Measurements from ENCODE around the gene DDX1. TPM values are rescaled to one million over a fixed set of nuclear protein-coding genes. Genes with fewer than 3 reads are reported as not detected.

Gene DDX1
- polyA plus RNA-seq, 1 donor (not counting 4 experiments of a cell fraction or from before 2014, with no cell fraction given): 140 TPM

GRCh38 chr2:15583826-15584225 lies 7.8 kb upstream of the DDX1 start:
- Histone ChIP-seq H3K27ac (ENCODE audit: control insufficient read depth, insufficient read depth, low read length) (no peak overlapping the region), H3K4me1 (ENCODE audit: control insufficient read depth, extremely low read depth, insufficient read depth, low read length) (no peaks in the 10 kb centered on the region), H3K4me2 (ENCODE audit: control insufficient read depth, extremely low read depth, insufficient read depth, low read depth, low read length) (no peak overlapping the region), H2AFZ (ENCODE audit: control insufficient read depth, low read length) (no peak overlapping the region), H3K9me1 (ENCODE audit: control insufficient read depth, extremely low read depth, insufficient read depth, low read length) (no peaks in the 10 kb centered on the region), H3K79me2 (ENCODE audit: control insufficient read depth, insufficient read depth, low read length) (no peaks in the 10 kb centered on the region), H4K20me1 (ENCODE audit: control insufficient read depth, extremely low read depth, insufficient read depth, low read length) (no peaks in the 10 kb centered on the region), H3K36me3 (ENCODE audit: control insufficient read depth in 2 of 2, extremely low read depth in 1 of 2, insufficient read depth in 2 of 2, low read length in 2 of 2) (no peaks in the 10 kb centered on the region), H3K27me3 (ENCODE audit: control insufficient read depth, extremely low read depth, insufficient read depth, low read length) (no peaks in the 10 kb centered on the region), H3K9me3 (ENCODE audit: control insufficient read depth, low read depth, low read length) (no peaks in the 10 kb centered on the region), H3K9ac (ENCODE audit: control insufficient read depth, extremely low read depth, insufficient read depth, low read length) (no peak overlapping the region), H3K4me3 (ENCODE audit: control insufficient read depth in 2 of 3, extremely low read depth in 1 of 3, insufficient read depth in 2 of 3, low read depth in 1 of 3, low read length in 3 of 3) (no peak overlapping the region)
- dilution Hi-C loops (cut with MboI; ENCODE audit: extremely low pct_ligation_motif_present, low sequenced_read_pairs): no loop called here
- no peak for DNase-seq (ENCODE audit: low read depth, low spot score)
- TF ChIP-seq, protein P1, sequence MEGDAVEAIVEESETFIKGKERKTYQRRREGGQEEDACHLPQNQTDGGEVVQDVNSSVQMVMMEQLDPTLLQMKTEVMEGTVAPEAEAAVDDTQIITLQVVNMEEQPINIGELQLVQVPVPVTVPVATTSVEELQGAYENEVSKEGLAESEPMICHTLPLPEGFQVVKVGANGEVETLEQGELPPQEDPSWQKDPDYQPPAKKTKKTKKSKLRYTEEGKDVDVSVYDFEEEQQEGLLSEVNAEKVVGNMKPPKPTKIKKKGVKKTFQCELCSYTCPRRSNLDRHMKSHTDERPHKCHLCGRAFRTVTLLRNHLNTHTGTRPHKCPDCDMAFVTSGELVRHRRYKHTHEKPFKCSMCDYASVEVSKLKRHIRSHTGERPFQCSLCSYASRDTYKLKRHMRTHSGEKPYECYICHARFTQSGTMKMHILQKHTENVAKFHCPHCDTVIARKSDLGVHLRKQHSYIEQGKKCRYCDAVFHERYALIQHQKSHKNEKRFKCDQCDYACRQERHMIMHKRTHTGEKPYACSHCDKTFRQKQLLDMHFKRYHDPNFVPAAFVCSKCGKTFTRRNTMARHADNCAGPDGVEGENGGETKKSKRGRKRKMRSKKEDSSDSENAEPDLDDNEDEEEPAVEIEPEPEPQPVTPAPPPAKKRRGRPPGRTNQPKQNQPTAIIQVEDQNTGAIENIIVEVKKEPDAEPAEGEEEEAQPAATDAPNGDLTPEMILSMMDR (optimal IDR thresholded peaks at IDR 0.05 in 1 of 3, IDR thresholded peaks at IDR 0.05 in 1 of 3, conservative IDR thresholded peaks at IDR 0.05 in 1 of 3; ENCODE audit: extremely low read depth in 1 of 3, insufficient read depth in 2 of 3, low read length in 3 of 3): no peak
- TF ChIP-seq EZH2 (IDR thresholded peaks at IDR 0.05; ENCODE audit: low read length): no peak
- FAIRE-seq: no peak

DNA sequence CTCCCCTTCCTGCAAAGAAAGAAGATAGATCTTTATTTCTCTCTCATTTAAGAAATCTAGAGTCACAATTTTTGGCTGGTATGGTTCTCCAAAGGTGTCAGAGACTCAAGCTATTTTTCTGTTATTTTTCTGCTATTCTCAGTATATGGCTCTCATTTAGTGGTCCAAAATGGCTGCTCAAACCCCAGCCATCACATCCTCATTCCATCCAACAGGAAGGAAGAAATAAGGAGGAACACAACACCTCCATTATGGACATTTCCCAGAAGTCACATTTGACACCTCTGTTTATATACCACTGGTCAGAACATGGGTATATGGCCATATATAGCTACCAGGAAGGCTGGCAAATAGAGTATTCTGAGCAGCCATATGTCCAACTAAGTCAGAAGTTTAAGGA lies 7.4 kb upstream of the DDX1 start:
- Histone ChIP-seq H3K9me3 (ENCODE audit: control insufficient read depth, low read depth, low read length) (no peaks in the 10 kb centered on the region), H3K4me1 (ENCODE audit: control insufficient read depth, extremely low read depth, insufficient read depth, low read length) (no peaks in the 10 kb centered on the region), H2AFZ (ENCODE audit: control insufficient read depth, low read length) (no peak overlapping the region), H3K36me3 (ENCODE audit: control insufficient read depth in 2 of 2, extremely low read depth in 1 of 2, insufficient read depth in 2 of 2, low read length in 2 of 2) (no peaks in the 10 kb centered on the region), H3K79me2 (ENCODE audit: control insufficient read depth, insufficient read depth, low read length) (no peaks in the 10 kb centered on the region), H3K27ac (ENCODE audit: control insufficient read depth, insufficient read depth, low read length) (no peak overlapping the region), H3K9ac (ENCODE audit: control insufficient read depth, extremely low read depth, insufficient read depth, low read length) (no peak overlapping the region), H3K9me1 (ENCODE audit: control insufficient read depth, extremely low read depth, insufficient read depth, low read length) (no peaks in the 10 kb centered on the region), H3K4me3 (ENCODE audit: control insufficient read depth in 2 of 3, extremely low read depth in 1 of 3, insufficient read depth in 2 of 3, low read depth in 1 of 3, low read length in 3 of 3) (no peak overlapping the region), H3K27me3 (ENCODE audit: control insufficient read depth, extremely low read depth, insufficient read depth, low read length) (no peaks in the 10 kb centered on the region), H4K20me1 (ENCODE audit: control insufficient read depth, extremely low read depth, insufficient read depth, low read length) (no peaks in the 10 kb centered on the region), H3K4me2 (ENCODE audit: control insufficient read depth, extremely low read depth, insufficient read depth, low read depth, low read length) (no peak overlapping the region)
- DNase-seq (ENCODE audit: low read depth, low spot score): no peak
- TF ChIP-seq, protein P1 (optimal IDR thresholded peaks at IDR 0.05 in 1 of 3, IDR thresholded peaks at IDR 0.05 in 1 of 3, conservative IDR thresholded peaks at IDR 0.05 in 1 of 3; ENCODE audit: extremely low read depth in 1 of 3, insufficient read depth in 2 of 3, low read length in 3 of 3): no peak
- FAIRE-seq: no peak
- dilution Hi-C loops (cut with MboI; ENCODE audit: extremely low pct_ligation_motif_present, low sequenced_read_pairs): no loop called here

Measured in keratinocyte (primary cell).